ENCODE data around the gene MMD2. TPM values are rescaled to one million over a fixed set of nuclear protein-coding genes. Genes with fewer than 3 reads are reported as not detected.

MMD2 gene
- total and polyA plus RNA-seq, 2 of the 8 experiments (the other 6 are each of a cell fraction or from before 2014, with no cell fraction given): 0.14 TPM; not detected in 1

GRCh38 chr7:4931943-4932342, 27.0 kb downstream of the MMD2 start:
- TF ChIP-seq NRF1 (IDR thresholded peaks at IDR 0.05; ENCODE audit: low read depth, low read length) (no peak), CTCF (IDR thresholded peaks at IDR 0.05; ENCODE audit: control extremely low read depth in 1 of 3, insufficient read depth in 1 of 3, low read depth in 1 of 3, low read length in 3 of 3) (peak in 2 of 3 experiments; percentile 7 to 14; a peak in 2 of 4 replicates), RAD21 (IDR thresholded peaks at IDR 0.05 in 1 of 2, conservative IDR thresholded peaks at IDR 0.05 in 1 of 2; ENCODE audit: low read depth in 2 of 2, low read length in 2 of 2) (peak in 1 of 2 experiments; percentile 7; a peak in 1 of 4 replicates), RFX5 (IDR thresholded peaks at IDR 0.05; ENCODE audit: borderline replicate concordance, low read depth, low read length) (peak; percentile 84)
- no peak overlapping the region for H2AK5ac ChIP-seq (ENCODE audit: low read depth, low read length)
- no peak overlapping the region for H3K27ac ChIP-seq (ENCODE audit: low read depth, low read length)
- no peak overlapping the region for H2BK20ac ChIP-seq (ENCODE audit: low read length)
- no peak overlapping the region for H2BK12ac ChIP-seq (ENCODE audit: low read depth, low read length)
- POLR2A ChIA-PET (ENCODE audit: partially characterized antibody): no interaction called here
- H4K91ac ChIP-seq (replicated peaks; ENCODE audit: insufficient read length, low read length): no peak overlapping the region
- CTCF ChIA-PET (ENCODE audit: partially characterized antibody): interaction anchor here (0.9 to 1.1 kb wide), 2 partner anchors 49 to 102 kb away, joined by 3 read pairs; partner anchors contain the start of gene RADIL
- no peaks in the 10 kb centered on the region for H3K36me3 ChIP-seq (ENCODE audit: control insufficient read depth in 2 of 4, insufficient read depth in 4 of 4, low read length in 3 of 4)
- no peak overlapping the region for H3K4me2 ChIP-seq (ENCODE audit: insufficient read depth in 1 of 2, low read depth in 2 of 2, low read length in 2 of 2)
- no peak overlapping the region for H2BK120ac ChIP-seq (replicated peaks; ENCODE audit: low read depth, low read length)
- H3K9me3 ChIP-seq (ENCODE audit: insufficient read depth in 2 of 2, low read depth in 1 of 2, low read length in 1 of 2): peaks cover 4 to 6% of the 10 kb centered on the region in 2 experiments; a peak in 3 of 4 replicates
- H3K9ac ChIP-seq (replicated peaks in 1 of 4; ENCODE audit: extremely low read depth in 1 of 4, low read depth in 3 of 4, low read length in 3 of 4): no peak overlapping the region
- FAIRE-seq (no peak), DNase-seq (ENCODE audit: low read depth in 1 of 2, low spot score in 2 of 2) (peak; percentile 27 to 60)
- H3K4ac ChIP-seq (replicated peaks; ENCODE audit: insufficient read length, low read depth, low read length): no peak overlapping the region
- no peak overlapping the region for H3K23ac ChIP-seq (ENCODE audit: insufficient read length)
- no peak overlapping the region for H3K18ac ChIP-seq (ENCODE audit: extremely low read depth, low read length)
- no peaks in the 10 kb centered on the region for H3K27me3 ChIP-seq (replicated peaks in 1 of 4; ENCODE audit: control insufficient read depth in 3 of 4, extremely low read depth in 1 of 4, insufficient read depth in 3 of 4, low read length in 3 of 4)
- no peak overlapping the region for H3K56ac ChIP-seq (replicated peaks; ENCODE audit: insufficient read length, low read depth, low read length)
- H4K5ac ChIP-seq (ENCODE audit: insufficient read length, low read depth, low read length): no peak overlapping the region
- no peaks in the 10 kb centered on the region for H3K79me1 ChIP-seq (ENCODE audit: low read depth, low read length)
- H2BK5ac ChIP-seq (ENCODE audit: low read depth, low read length): no peak overlapping the region
- H4K20me1 ChIP-seq (replicated peaks in 1 of 2; ENCODE audit: control insufficient read depth in 1 of 2, insufficient read depth in 2 of 2, low read length in 2 of 2): no peaks in the 10 kb centered on the region
- H2BK15ac ChIP-seq (ENCODE audit: low read length): no peak overlapping the region
- WGBS, 2 experiments (ENCODE audit: extremely low coverage in 1 of 2, insufficient coverage in 1 of 2, insufficient read length in 1 of 2, insufficient replicate concordance in 2 of 2, low coverage in 1 of 2, low lambda C conversion rate in 2 of 2, missing lambda C conversion rate in 1 of 2): 87% methylated on average over 11 of the region's 12 CpGs; no CpG with 5 or more reads in 1 of the 2 experiments
- no peaks in the 10 kb centered on the region for H3K23me2 ChIP-seq (ENCODE audit: low read depth, low read length)
- H3K79me2 ChIP-seq (ENCODE audit: control insufficient read depth in 1 of 2, insufficient read depth in 2 of 2, low read length in 2 of 2): no peaks in the 10 kb centered on the region
- no peak overlapping the region for H3K4me3 ChIP-seq (ENCODE audit: extremely low read depth in 1 of 4, insufficient read depth in 2 of 4, low read depth in 3 of 4, low read length in 4 of 4)
- H2AFZ ChIP-seq (ENCODE audit: low read length): no peak overlapping the region
- H3K14ac ChIP-seq (ENCODE audit: insufficient read length): no peak overlapping the region
- H3K4me1 ChIP-seq (replicated peaks in 1 of 4; ENCODE audit: control insufficient read depth in 3 of 4, insufficient read depth in 4 of 4, low read length in 3 of 4): peaks cover 0 to 6% (median 0%) of the 10 kb centered on the region in 4 experiments; a peak in 1 of 7 replicates
- no peak overlapping the region for H4K8ac ChIP-seq (ENCODE audit: extremely low read depth, insufficient read depth, low read length)

Data from H1 (cell line).